ENCODE data around the gene TLL2. TPM values are rescaled to one million over a fixed set of nuclear protein-coding genes. Genes with fewer than 3 reads are reported as not detected.

The TLL2 gene
- total RNA-seq, 1 experiment from 2014 or later = 9.1 TPM

GRCh38 chr10:96374985-96375830 lies 138.5 kb downstream of the TLL2 start (continued):
- TF ChIP-seq, protein P1, sequence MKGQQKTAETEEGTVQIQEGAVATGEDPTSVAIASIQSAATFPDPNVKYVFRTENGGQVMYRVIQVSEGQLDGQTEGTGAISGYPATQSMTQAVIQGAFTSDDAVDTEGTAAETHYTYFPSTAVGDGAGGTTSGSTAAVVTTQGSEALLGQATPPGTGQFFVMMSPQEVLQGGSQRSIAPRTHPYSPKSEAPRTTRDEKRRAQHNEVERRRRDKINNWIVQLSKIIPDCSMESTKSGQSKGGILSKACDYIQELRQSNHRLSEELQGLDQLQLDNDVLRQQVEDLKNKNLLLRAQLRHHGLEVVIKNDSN (CRISPR knock-in tag; IDR thresholded peaks at IDR 0.05) = peak; percentile 67; the same call in 1 of the 2 replicates
- TF ChIP-seq FOXK1 (CRISPR knock-in tag; IDR thresholded peaks at IDR 0.05) (peak; percentile 77; the same call in 1 of the 2 replicates), HMGXB4 (CRISPR knock-in tag; IDR thresholded peaks at IDR 0.05) (0 out of 2 replicates have a peak, but pooled peaks have one; percentile 40), ZNF512 (CRISPR knock-in tag; IDR thresholded peaks at IDR 0.05; ENCODE audit: borderline replicate concordance) (no peak), MAX (CRISPR knock-in tag; IDR thresholded peaks at IDR 0.05) (peak; percentile 91), ZNF232 (CRISPR knock-in tag; IDR thresholded peaks at IDR 0.05) (no peak), USF2 (CRISPR knock-in tag; IDR thresholded peaks at IDR 0.05) (peak; percentile 67), JAZF1 (CRISPR knock-in tag; IDR thresholded peaks at IDR 0.05) (no peak), FOXP1 (CRISPR knock-in tag; IDR thresholded peaks at IDR 0.05; ENCODE audit: borderline replicate concordance) (no peak; the same call in 1 of the 2 replicates)
- TF ChIP-seq, protein P2, sequence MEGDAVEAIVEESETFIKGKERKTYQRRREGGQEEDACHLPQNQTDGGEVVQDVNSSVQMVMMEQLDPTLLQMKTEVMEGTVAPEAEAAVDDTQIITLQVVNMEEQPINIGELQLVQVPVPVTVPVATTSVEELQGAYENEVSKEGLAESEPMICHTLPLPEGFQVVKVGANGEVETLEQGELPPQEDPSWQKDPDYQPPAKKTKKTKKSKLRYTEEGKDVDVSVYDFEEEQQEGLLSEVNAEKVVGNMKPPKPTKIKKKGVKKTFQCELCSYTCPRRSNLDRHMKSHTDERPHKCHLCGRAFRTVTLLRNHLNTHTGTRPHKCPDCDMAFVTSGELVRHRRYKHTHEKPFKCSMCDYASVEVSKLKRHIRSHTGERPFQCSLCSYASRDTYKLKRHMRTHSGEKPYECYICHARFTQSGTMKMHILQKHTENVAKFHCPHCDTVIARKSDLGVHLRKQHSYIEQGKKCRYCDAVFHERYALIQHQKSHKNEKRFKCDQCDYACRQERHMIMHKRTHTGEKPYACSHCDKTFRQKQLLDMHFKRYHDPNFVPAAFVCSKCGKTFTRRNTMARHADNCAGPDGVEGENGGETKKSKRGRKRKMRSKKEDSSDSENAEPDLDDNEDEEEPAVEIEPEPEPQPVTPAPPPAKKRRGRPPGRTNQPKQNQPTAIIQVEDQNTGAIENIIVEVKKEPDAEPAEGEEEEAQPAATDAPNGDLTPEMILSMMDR (IDR thresholded peaks at IDR 0.05) = peak; percentile 78

GRCh38 chr10:96374639-96374984 lies 139.1 kb downstream of the TLL2 start:
- ATAC-seq (no peak; the same call in 1 of the 2 replicates), DNase-seq (ENCODE audit: low spot score) (peak; percentile 36)
- Mint-ChIP-seq H3K4me1 (peaks cover 23% of the 10 kb centered on the region), H3K9me3 (no peaks in the 10 kb centered on the region), H3K36me3 (no peaks in the 10 kb centered on the region), H3K27ac (no peak overlapping the region), H3K27me3 (ENCODE audit: low read depth) (peaks cover 7% of the 10 kb centered on the region), H3K4me3 (peak overlapping the region; percentile 67)
- ChIA-PET POLR2A (no interaction called here), CTCF (interaction anchor here (0.6 to 7.0 kb wide), 38 partner anchors 8 to 663 kb away, joined by 3 to 240 read pairs (median 7); partner anchors contain the start of gene TLL2)
- TF ChIP-seq SMAD3 (CRISPR knock-in tag; IDR thresholded peaks at IDR 0.05; ENCODE audit: borderline replicate concordance) (no peak), USF2 (CRISPR knock-in tag; IDR thresholded peaks at IDR 0.05) (no peak)

GRCh38 chr10:96374004-96374403 lies 139.7 kb downstream of the TLL2 start:
- ChIA-PET POLR2A (interaction anchor here (0.6 kb wide), 2 partner anchors 126 to 140 kb away, joined by 3 to 5 read pairs; no protein-coding TSS in a partner anchor), CTCF (interaction anchor here (0.6 to 7.0 kb wide), 18 partner anchors 15 to 664 kb away, joined by 3 to 240 read pairs (median 10); partner anchors contain the start of gene TLL2)
- H3K36me3 Mint-ChIP-seq = no peaks in the 10 kb centered on the region
- peak overlapping the region; percentile 51 for H3K4me3 Mint-ChIP-seq
- H3K4me1 Mint-ChIP-seq = peaks cover 23% of the 10 kb centered on the region
- no peaks in the 10 kb centered on the region for H3K9me3 Mint-ChIP-seq
- H3K27ac Mint-ChIP-seq = no peak overlapping the region
- DNase-seq (ENCODE audit: low spot score) = no peak
- ATAC-seq = no peak
- peaks cover 7% of the 10 kb centered on the region for H3K27me3 Mint-ChIP-seq (ENCODE audit: low read depth)
- TF ChIP-seq ZNF263 (CRISPR knock-in tag; IDR thresholded peaks at IDR 0.05; ENCODE audit: low read depth) (no peak), RELA (CRISPR knock-in tag; IDR thresholded peaks at IDR 0.05; ENCODE audit: borderline replicate concordance) (no peak), PREB (CRISPR knock-in tag; IDR thresholded peaks at IDR 0.05; ENCODE audit: borderline replicate concordance) (no peak), IRF1 (CRISPR knock-in tag; IDR thresholded peaks at IDR 0.05) (no peak), MAX (CRISPR knock-in tag; IDR thresholded peaks at IDR 0.05) (no peak), ELF4 (CRISPR knock-in tag; IDR thresholded peaks at IDR 0.05; ENCODE audit: low read depth) (no peak), CREM (CRISPR knock-in tag; IDR thresholded peaks at IDR 0.05) (no peak), TP53 (CRISPR knock-in tag; IDR thresholded peaks at IDR 0.05) (no peak), KAT7 (CRISPR knock-in tag; IDR thresholded peaks at IDR 0.05; ENCODE audit: borderline replicate concordance) (no peak), ATF1 (CRISPR knock-in tag; IDR thresholded peaks at IDR 0.05) (no peak)

Measured in WTC11 (cell line).